WI38 (cell line): Measurements from ENCODE around the gene ERBB4.
"Not testable (repeated sequence)": the region's sequence is repeated elsewhere in the genome, so short reads cannot be mapped to it uniquely, and the experiment has no call there.

Experiments used
- H3K4me3 ChIP-seq: 2 replicates; pipeline ENCODE4 v1.5.1; 2011; ENCODE audit warnings: low read depth, mild to moderate bottlenecking, control low read depth, low read length
- TF ChIP-seq, protein P1 (sequence below): IDR thresholded peaks from 2 replicates; pipeline ENCODE4 v1.5.1; 2012; ENCODE audit warnings: low read depth, mild to moderate bottlenecking, control low read depth, low read length

The ERBB4 gene

DNA sequence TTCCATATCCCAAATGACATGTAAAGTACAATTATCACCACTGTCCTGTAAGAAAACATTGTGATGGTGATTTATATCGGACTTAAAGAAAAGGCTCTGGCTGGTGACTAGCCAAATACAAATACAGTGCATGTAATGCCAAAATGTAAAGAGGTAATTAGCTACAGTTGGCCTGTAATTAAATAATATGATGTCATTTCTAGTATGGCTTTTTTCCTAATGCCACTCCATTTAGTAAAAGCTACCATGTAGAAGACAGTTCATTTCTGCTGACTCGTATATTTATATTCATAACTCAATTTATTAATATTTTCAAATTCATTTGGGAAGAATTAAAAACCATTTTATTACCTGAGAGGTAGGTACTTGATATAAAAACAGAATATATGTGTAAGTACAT lies 815.7 kb downstream of the ERBB4 start:
- TF ChIP-seq, protein P1, sequence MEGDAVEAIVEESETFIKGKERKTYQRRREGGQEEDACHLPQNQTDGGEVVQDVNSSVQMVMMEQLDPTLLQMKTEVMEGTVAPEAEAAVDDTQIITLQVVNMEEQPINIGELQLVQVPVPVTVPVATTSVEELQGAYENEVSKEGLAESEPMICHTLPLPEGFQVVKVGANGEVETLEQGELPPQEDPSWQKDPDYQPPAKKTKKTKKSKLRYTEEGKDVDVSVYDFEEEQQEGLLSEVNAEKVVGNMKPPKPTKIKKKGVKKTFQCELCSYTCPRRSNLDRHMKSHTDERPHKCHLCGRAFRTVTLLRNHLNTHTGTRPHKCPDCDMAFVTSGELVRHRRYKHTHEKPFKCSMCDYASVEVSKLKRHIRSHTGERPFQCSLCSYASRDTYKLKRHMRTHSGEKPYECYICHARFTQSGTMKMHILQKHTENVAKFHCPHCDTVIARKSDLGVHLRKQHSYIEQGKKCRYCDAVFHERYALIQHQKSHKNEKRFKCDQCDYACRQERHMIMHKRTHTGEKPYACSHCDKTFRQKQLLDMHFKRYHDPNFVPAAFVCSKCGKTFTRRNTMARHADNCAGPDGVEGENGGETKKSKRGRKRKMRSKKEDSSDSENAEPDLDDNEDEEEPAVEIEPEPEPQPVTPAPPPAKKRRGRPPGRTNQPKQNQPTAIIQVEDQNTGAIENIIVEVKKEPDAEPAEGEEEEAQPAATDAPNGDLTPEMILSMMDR, result no peak
- no peak overlapping the region for H3K4me3 ChIP-seq

DNA sequence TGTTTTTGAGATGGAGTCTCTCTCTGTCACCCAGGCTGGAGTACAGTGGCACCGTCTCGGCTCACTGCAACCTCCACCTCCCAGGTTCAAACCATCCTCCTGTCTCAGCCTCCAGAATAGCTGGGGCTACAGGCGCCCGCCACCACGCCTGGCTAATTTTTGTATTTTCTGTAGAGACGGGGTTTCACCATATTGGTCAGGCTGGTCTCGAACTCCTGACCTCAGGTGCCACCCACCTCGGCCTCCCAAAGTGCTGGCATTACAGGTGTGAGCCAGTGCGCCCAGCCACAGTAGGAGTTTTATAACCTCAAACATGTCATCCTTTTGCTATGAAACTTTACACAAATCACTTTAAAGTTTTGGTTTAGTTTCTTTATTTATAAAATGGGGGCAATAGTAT lies 816.7 kb downstream of the ERBB4 start:
- H3K4me3 ChIP-seq, result not testable (repeated sequence)

DNA sequence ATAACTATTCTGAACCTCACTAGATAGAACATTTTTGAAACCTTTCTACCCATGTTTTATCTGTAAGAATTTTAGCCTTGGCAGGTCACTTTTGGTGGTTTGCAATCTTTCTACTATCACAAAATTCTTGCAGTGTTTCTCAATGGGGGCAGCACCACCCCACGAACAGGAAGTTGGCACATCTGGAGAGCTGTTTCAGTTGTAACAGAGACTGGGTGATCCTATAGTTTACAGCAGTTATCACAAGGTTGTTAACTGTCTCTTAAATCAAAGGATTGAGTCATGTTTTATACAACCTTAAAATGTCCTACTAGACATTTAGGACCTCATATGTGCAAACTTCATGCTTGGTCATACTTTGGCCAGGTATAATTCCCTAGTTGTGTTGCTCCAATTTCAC lies 829.2 kb downstream of the ERBB4 start:
- TF ChIP-seq, protein P1, result no peak
- no peak overlapping the region for H3K4me3 ChIP-seq

DNA sequence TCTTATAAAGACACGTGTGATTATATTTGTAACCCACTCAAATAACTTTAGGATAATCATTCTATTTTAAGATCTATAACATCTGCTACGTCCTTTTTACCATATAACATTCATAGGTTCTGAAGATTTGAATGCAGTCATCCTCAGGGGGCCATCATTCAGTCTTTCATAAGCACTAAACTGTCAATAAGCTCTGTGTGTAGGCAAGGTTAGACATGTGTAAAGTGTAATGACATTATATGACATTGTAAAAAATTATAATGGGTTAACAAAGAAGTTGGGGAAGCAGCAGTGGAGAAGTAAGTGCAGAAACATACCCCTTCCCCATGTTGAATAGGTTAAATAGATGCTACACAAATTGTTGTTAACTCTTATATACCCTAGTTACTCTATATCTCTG lies 845.9 kb downstream of the ERBB4 start:
- no peak overlapping the region for H3K4me3 ChIP-seq
- TF ChIP-seq, protein P1, result no peak

DNA sequence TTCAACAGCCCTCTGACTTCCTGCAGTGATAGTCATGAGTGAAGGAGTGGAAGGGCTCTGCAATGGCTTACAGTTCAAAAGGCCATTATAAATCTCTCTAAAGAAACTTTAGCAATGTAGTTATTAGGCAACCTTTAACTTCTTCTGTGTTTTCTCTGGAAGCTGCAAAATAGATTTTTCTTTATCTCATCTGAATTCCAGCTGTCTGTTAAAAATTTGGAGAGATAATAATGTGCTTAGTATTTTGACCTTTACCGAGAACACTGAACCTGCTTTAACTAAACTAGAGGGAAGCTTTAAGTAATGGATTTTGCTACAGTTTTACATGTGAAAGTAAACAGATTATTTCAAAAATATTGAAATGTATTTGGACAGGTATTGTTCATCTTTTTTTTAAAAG lies 847.9 kb downstream of the ERBB4 start:
- TF ChIP-seq, protein P1, result no peak
- no peak overlapping the region for H3K4me3 ChIP-seq

DNA sequence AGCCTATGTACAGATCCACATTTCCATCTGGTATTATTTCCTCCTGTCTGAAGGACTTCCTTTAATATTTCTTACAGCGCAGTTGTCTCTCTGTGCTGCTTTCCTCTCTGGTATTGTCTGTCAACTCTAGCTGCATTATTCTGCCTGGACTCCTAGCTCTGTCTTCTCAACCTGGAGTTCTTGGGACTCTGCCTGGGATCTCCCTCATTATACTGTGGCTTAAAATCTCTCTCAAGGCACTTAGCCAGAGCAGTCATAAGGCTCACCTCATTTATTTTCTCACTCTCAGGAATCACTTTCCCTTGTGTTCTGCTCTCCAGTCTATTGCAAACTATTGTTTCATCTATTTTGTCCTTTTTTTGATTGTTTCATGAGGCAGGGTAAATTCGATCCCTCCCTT lies 850.4 kb downstream of the ERBB4 start:
- TF ChIP-seq, protein P1, result no peak
- no peak overlapping the region for H3K4me3 ChIP-seq

DNA sequence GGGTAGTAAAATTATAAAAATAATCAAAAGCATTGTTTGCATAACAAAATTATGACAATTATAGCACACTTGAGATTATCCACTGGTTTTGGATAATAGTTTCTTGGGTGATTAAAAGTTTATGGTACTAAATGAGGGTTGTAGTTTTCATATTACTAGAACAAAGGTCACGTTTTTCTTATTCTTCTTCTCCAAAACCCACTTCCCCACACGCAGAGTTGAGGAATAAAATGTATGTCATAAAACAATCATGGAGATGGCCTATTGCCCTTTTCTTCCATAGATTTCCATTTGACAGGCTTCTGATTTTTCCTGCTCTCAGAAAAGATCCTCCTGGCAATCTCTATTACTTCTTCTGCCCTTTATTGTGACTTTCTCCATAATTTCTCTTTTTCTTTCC lies 863.9 kb downstream of the ERBB4 start:
- TF ChIP-seq, protein P1, result no peak
- H3K4me3 ChIP-seq, result no peak overlapping the region

DNA sequence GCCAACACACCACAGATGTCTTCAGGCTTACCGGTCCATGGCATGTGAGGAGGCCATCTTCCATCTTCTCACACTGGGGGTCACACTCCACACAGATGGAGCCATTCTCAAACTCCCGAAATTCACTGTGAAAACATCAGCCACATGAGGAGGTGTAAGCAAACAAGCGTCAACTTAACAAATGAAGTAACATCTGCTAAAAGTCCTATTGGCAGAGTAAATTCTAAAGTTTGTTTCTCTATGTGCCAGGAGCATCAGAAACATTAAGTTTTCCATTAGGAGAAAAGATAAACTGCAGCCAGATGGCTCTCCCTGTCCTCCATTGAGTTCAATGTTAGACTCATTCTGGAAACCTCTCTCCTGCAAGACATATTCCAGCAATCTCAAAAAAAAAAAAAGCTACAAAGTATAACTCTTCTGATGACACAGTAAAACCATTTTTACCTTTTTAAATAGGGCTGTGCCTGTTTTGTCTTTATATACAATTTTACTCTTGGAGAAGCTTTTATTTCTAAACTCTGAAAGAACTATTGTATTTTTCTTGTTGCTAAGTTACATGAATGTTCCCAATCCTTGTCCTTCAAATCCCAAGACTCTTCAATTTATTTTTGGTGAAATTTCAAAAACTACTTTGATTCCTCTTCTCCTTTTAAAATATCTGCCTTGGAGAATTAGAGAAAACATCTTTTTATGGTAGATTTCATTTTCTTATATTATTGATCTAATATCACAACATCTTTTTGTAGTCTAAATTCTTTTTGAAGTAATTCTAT lies 865.3 kb downstream of the ERBB4 start:
- TF ChIP-seq, protein P1, result no peak
- H3K4me3 ChIP-seq, result no peak overlapping the region
